ENCODE results near the gene E2F7. TPM values are rescaled to one million over a fixed set of nuclear protein-coding genes. Genes with fewer than 3 reads are reported as not detected.

The E2F7 gene
- total and polyA plus RNA-seq, 2 of the 8 experiments (the other 6 are each of a cell fraction or from before 2014, with no cell fraction given): 8.8 to 18.5 TPM

DNA sequence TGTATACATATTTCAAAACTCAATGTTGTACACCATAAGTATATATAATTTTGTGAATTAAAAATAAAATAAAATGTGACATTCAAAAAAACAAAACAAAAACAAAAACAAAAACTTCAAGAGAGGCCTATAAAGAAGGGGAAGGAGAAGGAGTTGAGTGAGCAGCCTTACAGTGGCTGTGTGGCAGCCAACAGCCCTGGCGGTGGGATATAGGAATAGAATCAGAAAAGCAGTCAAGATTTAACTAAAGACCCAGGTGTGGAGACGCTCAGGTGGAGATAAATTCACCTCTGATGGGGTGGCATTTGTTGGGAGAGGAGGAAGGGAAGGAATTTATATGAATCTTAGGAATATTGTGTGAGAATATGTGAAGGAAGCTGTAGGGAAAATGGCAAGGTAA, 41.8 kb upstream of the E2F7 start:
- H3K4me1 ChIP-seq (replicated peaks in 1 of 4; ENCODE audit: control insufficient read depth in 3 of 4, insufficient read depth in 4 of 4, low read length in 3 of 4): no peaks in the 10 kb centered on the region
- H4K20me1 ChIP-seq (replicated peaks in 1 of 2; ENCODE audit: control insufficient read depth in 1 of 2, insufficient read depth in 2 of 2, low read length in 2 of 2): no peaks in the 10 kb centered on the region
- no peak overlapping the region for H3K27ac ChIP-seq (ENCODE audit: low read depth, low read length)
- H3K27me3 ChIP-seq (replicated peaks in 1 of 4; ENCODE audit: control insufficient read depth in 3 of 4, extremely low read depth in 1 of 4, insufficient read depth in 3 of 4, low read length in 3 of 4): no peaks in the 10 kb centered on the region
- H3K23me2 ChIP-seq (ENCODE audit: low read depth, low read length): no peaks in the 10 kb centered on the region
- FAIRE-seq (no peak), DNase-seq (ENCODE audit: low read depth in 1 of 2, low spot score in 2 of 2) (no peak)
- no peak overlapping the region for H4K5ac ChIP-seq (ENCODE audit: insufficient read length, low read depth, low read length)
- no peak overlapping the region for H4K8ac ChIP-seq (ENCODE audit: extremely low read depth, insufficient read depth, low read length)
- H4K91ac ChIP-seq (replicated peaks; ENCODE audit: insufficient read length, low read length): no peak overlapping the region
- no peak overlapping the region for H2BK20ac ChIP-seq (ENCODE audit: low read length)
- no peaks in the 10 kb centered on the region for H3K79me1 ChIP-seq (ENCODE audit: low read depth, low read length)
- no peak overlapping the region for H2BK5ac ChIP-seq (ENCODE audit: low read depth, low read length)
- no peaks in the 10 kb centered on the region for H3K9me3 ChIP-seq (ENCODE audit: insufficient read depth in 2 of 2, low read depth in 1 of 2, low read length in 1 of 2)
- H3K79me2 ChIP-seq (ENCODE audit: control insufficient read depth in 1 of 2, insufficient read depth in 2 of 2, low read length in 2 of 2): no peaks in the 10 kb centered on the region
- H3K23ac ChIP-seq (ENCODE audit: insufficient read length): no peak overlapping the region
- H3K18ac ChIP-seq (ENCODE audit: extremely low read depth, low read length): no peak overlapping the region
- no peak overlapping the region for H3K9ac ChIP-seq (replicated peaks in 1 of 4; ENCODE audit: extremely low read depth in 1 of 4, low read depth in 3 of 4, low read length in 3 of 4)
- no peak overlapping the region for H3K56ac ChIP-seq (replicated peaks; ENCODE audit: insufficient read length, low read depth, low read length)
- CTCF ChIA-PET (ENCODE audit: partially characterized antibody): interaction anchor here (0.6 to 1.8 kb wide), 8 partner anchors 13 to 787 kb away, joined by 3 to 7 read pairs (median 3); no protein-coding TSS in a partner anchor
- H3K4me3 ChIP-seq (ENCODE audit: extremely low read depth in 1 of 4, insufficient read depth in 2 of 4, low read depth in 3 of 4, low read length in 4 of 4): no peak overlapping the region
- no peak overlapping the region for H3K4me2 ChIP-seq (ENCODE audit: insufficient read depth in 1 of 2, low read depth in 2 of 2, low read length in 2 of 2)
- H2AK5ac ChIP-seq (ENCODE audit: low read depth, low read length): no peak overlapping the region
- 84% methylated on average over 2 of the region's 2 CpGs; no CpG with 5 or more reads in 1 of the 2 experiments for WGBS, 2 experiments (ENCODE audit: extremely low coverage in 1 of 2, insufficient coverage in 1 of 2, insufficient read length in 1 of 2, insufficient replicate concordance in 2 of 2, low coverage in 1 of 2, low lambda C conversion rate in 2 of 2, missing lambda C conversion rate in 1 of 2)
- no peaks in the 10 kb centered on the region for H3K36me3 ChIP-seq (ENCODE audit: control insufficient read depth in 2 of 4, insufficient read depth in 4 of 4, low read length in 3 of 4)
- H2AFZ ChIP-seq (ENCODE audit: low read length): no peak overlapping the region
- H2BK15ac ChIP-seq (ENCODE audit: low read length): no peak overlapping the region
- no peak overlapping the region for H3K14ac ChIP-seq (ENCODE audit: insufficient read length)
- POLR2A ChIA-PET (ENCODE audit: partially characterized antibody): no interaction called here
- no peak for TF ChIP-seq CBX8 (IDR thresholded peaks at IDR 0.05; ENCODE audit: borderline replicate concordance, low read depth, low read length)
- no peak for TF ChIP-seq CREB1 (IDR thresholded peaks at IDR 0.05)
- no peak for TF ChIP-seq SP1 (IDR thresholded peaks at IDR 0.05; ENCODE audit: low read depth, low read length)
- TF ChIP-seq RAD21 (IDR thresholded peaks at IDR 0.05 in 1 of 2, conservative IDR thresholded peaks at IDR 0.05 in 1 of 2; ENCODE audit: low read depth in 2 of 2, low read length in 2 of 2): peak in 1 of 2 experiments; percentile 2; a peak in 1 of 4 replicates
- no peak for TF ChIP-seq TAF7 (optimal IDR thresholded peaks at IDR 0.05; ENCODE audit: borderline replicate concordance, low read depth, low read length)
- no peak for TF ChIP-seq CTBP2 (IDR thresholded peaks at IDR 0.05; ENCODE audit: borderline replicate concordance, insufficient read depth, insufficient read length, low read length)
- TF ChIP-seq MAFK (IDR thresholded peaks at IDR 0.05; ENCODE audit: low read depth, low read length): no peak
- no peak overlapping the region for H2BK12ac ChIP-seq (ENCODE audit: low read depth, low read length)
- H2BK120ac ChIP-seq (replicated peaks; ENCODE audit: low read depth, low read length): no peak overlapping the region
- H3K4ac ChIP-seq (replicated peaks; ENCODE audit: insufficient read length, low read depth, low read length): no peak overlapping the region

All from H1 (cell line).